Amniotic stem cell (primary cell): ENCODE data around the gene RSU1.

Source experiments
- DNase-seq: peaks from one replicate; lab custom pipeline; 2025; lab: John Stamatoyannopoulos, UW

RSU1 gene

DNA sequence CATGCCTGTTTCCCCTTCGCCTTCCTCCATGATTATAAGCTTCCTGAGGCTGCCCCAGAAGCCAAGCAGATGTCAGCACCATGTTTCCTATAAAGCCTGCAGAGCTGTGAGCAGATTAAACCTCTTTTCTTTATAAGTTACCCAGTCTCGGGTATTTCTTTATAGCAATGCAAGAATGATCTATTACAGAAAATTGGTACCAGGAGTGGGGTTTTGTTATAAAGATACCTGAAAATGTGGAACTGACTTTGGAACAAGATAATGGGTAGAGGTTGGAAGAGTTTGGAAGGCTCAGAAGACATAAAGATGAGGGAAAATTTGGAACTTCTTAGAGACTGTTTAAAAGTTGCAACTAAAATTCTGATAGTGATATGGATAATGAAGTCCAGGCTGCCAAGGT is 4.8 kb upstream of the RSU1 start:
- DNase-seq: no peak

DNA sequence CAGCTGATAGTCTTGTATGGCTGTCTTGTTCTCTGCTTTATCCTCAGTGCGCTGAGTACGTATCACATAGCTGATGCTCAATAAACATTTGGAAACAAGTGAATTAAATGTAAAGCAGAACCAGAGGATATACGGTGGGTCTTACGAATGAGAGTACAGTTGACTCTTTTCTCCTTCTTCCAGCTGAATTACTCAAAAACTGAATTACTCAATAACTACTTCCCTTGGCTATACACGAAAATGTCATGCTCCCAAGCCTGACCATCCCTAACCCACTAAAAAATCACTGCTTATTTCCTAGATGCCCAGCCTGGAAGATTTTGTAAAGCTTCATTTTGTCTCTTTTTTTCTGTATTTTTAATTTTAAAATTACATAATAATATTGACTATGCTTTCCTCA is 3.2 kb upstream of the RSU1 start:
- DNase-seq: no peak

DNA sequence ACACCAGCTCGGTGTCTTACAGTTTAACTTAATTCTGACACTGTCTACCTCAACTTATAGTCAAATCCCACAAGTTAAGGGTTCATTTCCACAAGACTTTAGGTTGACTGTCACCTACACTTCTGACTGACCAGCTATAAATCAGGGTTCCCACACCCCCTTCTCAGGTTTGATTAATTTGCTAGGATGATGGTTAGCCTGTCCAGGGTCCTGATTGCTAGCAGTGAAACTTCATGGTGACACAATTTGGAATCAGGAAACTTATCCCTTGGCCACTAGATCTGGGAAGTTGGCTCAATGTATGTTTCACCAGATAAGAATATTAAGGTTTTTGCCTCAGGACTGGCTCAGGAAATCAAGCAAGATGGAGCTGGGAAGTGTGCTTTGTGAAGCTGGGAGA is 2.8 kb upstream of the RSU1 start:
- no peak for DNase-seq

DNA sequence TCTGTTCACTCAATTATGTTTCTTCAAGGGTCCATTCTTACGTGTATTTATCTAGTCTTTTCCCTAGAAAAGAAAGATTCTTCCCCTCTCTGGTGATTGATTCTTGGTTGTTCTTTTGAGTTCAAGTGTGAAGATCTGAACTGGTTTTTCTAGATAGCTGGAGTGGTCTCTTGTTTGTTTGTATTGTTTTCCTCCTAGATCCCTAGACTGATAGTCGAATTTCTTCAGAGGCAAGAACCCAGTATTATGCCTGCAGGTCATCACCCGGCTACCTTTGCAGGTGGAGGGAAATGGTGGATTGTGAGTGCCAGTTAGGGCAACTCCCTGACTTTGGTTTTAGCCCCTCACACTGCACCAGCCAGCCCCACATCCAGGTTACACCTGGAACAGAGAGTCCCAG is 2.2 kb upstream of the RSU1 start:
- DNase-seq: no peak

DNA sequence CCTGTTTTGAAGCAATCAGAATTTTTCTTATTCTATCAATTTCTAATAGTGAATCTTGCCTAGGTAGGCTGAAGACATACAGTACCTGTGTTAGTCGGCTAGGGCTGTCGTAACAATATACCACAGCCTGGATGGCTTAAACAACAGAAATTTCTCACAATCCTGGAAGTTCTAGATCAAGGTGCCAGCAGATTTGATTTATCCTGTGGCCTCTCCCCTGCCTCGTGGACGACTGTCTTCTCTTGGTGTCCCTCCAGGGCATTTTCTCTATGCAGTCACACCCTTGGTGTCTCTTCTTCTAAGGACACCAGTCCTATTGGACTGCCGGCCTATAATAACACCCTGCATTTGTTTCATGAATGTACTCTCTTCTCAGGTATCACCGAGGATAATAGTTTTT is 1.8 kb upstream of the RSU1 start:
- DNase-seq: no peak

DNA sequence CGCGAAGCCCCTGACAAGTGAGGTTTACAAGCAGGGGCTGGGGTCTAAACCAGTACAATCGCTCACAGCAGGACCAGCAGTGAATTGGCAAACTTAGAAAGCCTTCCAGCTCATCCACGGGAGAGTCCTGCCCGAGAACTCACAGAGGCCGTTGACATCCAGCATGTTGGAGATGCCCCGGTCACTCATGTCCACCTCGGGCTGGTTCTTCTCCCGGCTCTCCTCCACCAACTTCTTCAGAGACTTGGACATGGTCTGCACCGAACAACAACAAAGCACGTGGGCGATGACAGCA is 447 bp downstream of the RSU1 start:
- no peak for DNase-seq

DNA sequence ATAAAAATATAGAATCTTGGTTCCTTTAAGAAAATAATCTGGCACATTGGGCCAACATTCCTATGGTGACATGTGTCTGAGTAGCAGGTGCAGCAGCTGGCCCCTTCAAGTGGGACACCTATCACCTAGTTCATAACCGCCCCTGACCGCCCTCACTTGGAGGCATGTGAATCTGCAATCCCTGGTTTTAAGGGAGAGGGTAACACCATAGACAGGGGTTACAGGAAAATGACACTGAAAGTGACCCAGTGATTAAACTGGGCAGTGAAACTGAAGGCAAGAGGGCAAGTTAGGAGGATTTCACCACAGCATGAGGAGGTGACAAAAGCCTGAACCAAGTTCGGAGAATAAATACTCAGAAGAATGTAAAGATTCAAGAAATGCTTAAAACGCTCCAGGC is 1.1 kb downstream of the RSU1 start:
- no peak for DNase-seq

DNA sequence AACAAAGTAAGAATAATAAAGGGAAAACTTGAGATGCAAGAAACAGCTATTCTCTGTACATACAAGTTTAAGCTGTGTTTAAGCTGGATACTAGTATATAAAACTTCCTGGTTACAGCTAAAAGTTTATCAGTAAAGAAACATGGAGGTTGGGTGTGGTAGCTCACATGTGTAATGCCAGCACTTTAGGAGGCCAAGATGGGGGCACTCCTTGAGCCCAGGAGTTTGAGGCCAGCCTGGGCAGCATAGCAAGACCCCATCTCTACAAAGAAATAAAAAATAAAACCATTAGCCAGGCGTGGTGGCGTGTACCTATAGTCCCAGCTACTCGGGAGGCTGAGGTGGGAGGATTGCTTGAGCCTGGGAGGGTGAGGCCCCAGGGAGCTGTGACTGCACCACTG is 3.2 kb downstream of the RSU1 start:
- DNase-seq: no peak

DNA sequence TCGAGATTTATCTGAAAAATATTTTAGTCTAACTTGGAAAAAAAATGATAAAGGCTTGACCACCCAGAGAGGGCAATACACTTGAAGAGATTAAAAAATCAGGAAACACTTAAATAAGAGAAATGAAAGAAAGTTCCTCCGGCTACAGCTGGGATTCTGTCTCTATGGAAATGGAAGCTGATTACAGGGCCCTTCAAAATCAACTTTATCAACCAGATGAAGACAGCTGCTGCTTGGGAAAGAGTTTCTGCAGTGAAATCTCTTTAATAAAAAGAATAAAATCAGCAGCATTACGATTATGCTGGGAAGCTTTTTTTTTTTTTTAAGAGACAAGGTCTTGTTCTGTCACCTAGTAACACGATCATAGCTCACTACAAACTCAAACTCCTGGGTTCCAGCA is 4.5 kb downstream of the RSU1 start:
- no peak for DNase-seq

DNA sequence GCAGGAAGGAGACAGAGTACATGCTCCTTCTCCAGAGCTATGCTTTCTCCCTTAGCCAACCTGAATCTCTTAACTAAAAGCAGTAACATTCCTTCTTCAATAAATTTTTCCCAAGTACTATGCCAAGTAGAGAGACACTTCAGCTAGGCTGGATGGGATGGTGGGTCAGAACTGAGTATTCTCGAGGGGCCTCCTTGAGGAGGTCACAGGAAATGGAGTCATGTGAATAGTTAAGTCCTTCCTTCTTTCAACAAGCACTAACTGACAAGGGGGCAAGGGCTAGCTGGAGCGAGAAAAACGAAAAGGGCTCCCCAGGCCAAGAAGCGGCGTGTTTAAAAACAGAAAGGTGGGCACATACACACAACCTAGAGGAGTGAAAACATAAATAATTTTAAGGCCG is 5.5 kb downstream of the RSU1 start:
- DNase-seq: no peak

DNA sequence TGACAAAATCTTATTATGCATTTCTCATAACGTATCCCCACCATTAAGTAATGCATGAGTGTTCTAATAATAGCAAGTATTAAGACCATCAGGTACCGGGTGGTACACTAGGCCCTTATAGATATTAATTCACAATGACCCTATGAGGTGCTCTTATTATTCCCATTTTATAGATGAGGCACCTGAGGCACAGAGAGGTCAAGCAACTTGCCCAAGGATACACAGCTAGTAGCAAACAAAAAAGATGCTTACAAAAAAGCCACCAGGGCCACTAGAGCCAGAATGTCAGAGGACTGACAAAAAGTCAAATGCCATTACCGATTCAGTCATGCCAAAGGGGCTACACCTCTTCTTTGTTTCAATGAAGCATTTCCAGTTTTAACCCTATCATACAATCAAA is 5.9 kb downstream of the RSU1 start:
- DNase-seq: no peak

DNA sequence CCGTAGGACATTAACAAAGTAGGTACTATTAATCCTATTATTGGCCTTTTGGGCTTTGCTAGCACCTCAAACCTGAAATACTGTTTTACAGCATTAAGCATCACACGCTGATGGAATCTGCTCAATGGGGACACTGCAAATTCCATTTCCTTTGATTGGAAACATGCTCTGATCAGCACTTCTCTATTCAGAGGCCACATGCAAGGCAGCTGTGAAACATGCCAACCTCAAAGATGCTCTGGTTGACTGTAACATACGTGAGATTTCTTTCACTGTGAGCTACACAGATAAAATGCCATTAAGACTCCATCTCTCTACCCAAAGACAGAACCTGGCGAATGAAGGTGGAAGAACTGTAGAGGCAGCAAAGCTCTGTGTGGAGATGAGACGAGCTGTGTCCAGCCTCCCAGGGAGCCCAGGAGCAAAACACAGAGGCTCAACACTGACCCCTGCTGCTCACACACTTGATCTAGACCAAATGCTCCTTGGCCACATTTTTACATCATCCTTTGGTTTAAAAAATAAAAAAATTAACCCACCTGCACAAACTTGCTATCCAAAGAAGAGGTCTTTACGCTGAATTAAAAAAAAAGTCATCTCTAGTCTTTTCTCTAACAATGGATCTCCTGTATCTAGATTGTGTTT is 8.0 kb downstream of the RSU1 start:
- DNase-seq: no peak

DNA sequence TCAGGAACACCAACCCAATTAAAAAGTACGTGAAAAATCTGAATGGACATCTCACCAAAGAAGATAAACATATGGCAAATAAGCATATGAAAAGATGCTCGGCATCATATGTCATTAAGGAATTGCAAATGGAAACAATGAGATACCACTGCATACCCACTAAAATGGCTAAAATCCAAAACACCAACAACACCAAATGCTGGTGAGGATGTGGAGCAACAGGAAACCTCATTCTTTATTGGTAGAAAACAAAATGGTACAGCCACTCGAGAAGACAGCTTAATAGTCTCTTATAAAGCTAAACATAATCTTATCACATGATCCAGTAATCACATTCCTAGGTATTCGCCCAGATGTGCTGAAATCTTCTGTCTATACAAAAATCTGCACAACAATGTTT is 13.1 kb downstream of the RSU1 start:
- DNase-seq: no peak

DNA sequence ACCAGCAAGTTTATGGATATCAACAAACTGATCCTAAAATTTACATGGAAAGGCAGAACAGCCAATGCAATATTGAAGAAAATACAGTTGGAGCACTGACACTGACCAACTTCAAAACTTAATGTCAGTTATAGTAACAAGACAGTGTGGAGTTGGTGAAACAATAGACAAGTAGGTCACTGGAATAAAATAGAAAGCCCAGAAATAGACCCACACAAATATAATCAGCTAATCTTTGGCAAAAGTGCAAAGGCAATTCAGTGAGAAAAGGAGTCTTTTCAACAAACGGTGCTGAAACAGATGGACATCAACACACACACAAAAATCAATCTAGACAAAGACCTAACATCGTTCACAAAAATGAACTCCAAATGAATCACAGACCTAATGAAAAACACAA is 13.8 kb downstream of the RSU1 start:
- DNase-seq: no peak

DNA sequence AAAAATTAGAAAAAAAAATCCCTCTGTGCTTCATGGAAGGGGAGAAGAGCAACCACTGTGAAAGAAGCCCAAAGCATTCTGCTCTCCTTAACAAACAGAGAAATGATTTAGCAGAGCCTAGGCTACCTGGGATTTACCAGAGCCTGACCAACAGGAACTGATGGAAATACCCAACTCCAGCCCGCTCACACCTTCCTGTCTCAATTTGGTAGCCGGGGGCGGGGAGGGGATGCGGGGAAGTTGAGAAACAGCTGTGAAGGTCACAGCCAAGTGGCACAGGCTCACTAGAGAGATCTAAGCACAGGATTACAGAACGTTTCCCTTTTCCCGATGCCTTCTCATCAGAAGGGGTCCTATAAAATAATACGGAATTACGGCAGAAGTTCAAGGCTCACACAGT is 17.6 kb downstream of the RSU1 start:
- DNase-seq: no peak

DNA sequence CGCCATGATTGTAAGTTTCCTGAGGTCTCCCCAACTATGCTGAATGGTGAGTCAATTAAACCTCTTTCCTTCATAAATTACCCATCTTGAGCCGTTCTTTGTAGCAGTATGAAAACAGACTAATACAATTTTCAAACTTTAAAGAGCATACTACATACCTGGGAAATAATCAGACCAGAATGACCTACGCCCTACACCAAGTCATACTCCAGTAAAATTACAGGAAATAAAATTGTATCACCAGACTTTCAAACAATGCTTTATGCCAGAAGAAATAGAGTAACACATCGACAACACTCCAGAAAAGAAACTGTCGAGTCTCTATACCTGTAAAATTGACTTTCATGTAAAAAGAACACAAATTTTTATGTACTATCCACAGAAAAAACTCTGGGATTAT is 18.7 kb downstream of the RSU1 start:
- no peak for DNase-seq

DNA sequence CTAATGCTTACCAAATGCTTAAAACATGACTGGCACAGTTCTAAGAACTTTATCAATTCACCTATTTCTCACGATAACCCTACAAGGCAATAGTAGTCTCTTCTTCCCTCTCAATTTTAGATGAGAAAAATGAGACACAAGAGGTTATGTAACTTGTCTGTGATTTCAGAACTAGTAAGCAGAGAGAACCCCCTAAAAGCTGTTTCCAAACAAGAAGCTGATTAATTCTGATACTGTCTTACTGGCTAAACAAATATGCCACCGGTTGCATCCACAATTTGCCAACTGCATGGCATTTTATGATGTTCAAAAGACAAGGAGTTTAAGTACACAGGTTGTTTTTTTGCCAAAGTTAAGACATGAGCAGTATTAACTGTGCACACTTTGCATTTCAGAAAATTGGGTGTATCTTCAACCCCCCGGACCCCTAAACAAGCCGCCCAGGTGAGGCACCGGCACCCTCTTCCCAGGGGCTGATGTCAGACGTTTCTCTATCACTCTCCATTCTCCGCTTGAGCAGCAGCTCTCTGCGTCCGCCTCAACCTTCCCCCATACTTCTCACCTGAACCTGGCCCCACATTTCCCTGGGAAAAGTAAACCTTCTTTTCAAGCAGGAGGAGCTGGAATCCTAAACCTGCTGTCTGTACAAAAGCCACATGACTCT is 21.7 kb downstream of the RSU1 start:
- DNase-seq: no peak

DNA sequence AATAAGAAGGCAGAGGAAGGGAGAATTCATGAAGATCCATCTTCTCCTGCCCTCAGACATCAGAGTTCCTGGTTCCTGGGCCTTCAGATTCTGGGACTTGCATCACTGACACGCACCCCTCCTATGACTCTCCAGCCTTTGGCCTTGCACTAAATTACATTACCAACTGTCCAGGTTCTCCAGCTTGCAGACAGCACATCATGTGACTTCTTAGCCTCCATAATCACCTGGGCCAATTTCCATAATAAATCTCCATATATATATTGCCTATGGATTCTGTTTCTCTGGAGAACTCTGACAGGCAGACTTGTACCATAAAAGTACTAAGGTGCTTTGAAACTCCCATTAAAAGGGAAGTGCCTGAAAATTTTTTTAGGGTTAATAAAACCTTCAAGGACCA is 23.2 kb downstream of the RSU1 start:
- DNase-seq: no peak

DNA sequence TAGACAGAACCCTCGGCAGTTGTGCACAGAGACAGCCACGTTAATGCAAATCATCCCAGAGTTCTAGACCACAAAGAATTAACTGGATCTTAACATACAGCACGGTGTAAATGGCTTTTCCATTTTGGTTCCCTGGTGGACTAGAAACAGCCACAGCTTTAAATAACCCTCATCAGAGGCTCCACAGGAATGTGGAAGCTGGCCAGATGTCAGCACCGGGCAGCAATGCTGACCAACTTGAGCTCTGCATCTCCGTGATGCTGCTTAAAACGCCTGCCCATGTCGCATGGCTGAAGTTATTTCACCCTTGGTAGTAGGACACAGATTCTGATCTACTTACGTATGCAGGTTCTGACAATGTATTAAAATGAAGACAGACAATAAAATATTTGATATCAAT is 24.5 kb downstream of the RSU1 start:
- DNase-seq: no peak

DNA sequence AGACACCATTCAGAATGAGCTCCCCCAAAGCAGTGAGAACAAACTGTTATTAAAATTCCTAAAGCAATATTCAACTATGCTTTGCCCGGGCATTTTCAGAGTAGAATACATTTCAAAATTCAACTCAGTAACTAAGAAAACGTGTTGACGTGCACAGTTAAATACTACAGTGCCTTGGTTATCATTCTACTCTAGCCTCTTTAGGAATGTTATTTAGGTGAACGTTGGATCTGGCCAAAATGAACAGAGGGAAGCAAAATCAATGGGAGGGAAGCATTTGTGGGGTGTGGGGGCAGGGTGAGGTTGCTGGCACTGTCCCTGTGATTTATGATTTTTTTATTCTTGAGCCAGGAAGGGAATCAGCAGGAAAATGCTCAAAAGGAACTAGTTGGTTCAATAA is 27.5 kb downstream of the RSU1 start:
- DNase-seq: no peak

DNA sequence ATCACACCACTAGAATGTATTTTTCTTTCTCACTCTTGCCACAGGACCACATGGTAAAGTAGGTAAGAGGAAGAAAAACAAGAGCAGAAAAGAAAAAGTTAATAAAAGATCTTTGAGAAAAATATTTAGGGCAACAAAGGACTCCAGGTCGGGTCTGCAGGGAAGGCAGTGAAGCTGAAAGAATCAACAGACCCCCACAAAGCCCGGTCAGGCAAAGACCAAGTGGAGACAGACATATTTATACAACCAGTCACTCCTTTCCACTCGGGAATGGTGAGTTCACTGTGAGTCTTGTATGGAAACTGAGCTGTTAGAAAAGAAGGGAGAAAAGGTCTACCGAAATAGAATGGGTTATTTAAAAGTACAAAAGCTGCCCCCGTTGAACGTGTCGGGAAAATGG is 28.0 kb downstream of the RSU1 start:
- DNase-seq: no peak

DNA sequence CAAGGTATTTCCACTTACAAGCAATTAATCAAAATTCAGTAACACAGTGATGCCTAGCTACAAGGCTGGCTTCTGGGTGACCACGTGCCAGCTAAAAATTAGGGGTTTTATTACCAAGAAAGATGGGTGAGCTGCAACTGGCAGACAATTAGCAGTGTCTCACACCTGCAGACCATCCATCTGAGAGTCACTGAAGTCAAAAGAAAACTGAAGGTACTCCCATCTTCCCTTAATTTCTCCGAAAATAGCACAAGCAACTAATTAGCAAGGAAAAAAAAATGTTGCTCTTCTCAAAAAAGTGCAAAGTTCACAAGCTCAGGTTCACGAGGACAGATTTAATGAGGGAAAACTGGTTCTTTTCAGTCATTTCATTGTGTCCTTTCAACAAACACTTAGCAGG is 28.4 kb downstream of the RSU1 start:
- DNase-seq: no peak

DNA sequence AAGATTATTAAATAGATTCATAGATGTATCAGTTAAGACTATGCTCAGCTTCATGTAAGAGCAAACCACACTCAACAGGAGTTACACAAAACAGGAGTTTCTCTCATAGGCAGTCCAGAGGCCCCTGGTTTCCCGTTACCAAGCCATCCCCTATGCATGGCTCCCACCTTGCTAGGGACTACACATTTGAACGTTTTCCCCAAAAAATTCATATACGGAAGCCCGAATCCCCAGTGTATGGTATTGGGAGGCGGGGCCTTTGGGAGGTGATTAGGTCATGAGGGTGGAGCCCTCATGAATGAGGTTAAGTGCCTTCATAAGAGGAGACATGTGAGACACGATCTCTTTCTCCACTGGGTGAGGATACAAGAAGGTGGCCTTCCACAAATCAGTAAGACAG is 29.1 kb downstream of the RSU1 start:
- no peak for DNase-seq

DNA sequence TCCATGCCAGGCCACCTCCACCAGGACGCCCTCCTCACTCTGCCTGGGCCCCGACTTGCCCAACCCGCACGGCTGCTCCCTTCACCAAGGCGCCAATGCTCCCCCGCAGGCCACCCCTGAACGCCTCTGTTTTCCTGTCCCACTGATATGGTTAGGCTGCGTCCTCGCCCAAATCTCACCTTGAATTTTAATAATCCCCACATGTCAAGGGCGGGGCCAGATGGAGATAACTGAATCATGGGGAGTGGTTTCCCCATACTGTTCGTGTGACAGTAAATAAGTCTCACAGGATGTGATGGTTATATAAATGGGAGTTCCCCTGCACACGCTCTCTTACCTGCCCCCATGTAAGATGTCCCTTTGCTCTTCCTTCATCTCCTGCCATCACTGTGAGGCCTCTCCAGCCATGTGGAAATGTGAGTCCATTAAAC is 29.8 kb downstream of the RSU1 start:
- DNase-seq: no peak
